Stimulated activated CD8-positive, alpha-beta memory T cell treated with anti-CD3 and anti-CD28 coated beads, Interleukin-15, amount 100 ng/mL, for 48 hours (primary cell): ENCODE results near the gene PRKG1.
"Not testable (repeated sequence)": the region's sequence is repeated elsewhere in the genome, so short reads cannot be mapped to it uniquely, and the experiment has no call there.

Experiments used
- DNase-seq, 2 donors: peaks; one replicate each; pipeline ENCODE4 v3.0.0-alpha.2; 2020; ENCODE audit warnings: low read depth in 2 of 2

Gene PRKG1

DNA sequence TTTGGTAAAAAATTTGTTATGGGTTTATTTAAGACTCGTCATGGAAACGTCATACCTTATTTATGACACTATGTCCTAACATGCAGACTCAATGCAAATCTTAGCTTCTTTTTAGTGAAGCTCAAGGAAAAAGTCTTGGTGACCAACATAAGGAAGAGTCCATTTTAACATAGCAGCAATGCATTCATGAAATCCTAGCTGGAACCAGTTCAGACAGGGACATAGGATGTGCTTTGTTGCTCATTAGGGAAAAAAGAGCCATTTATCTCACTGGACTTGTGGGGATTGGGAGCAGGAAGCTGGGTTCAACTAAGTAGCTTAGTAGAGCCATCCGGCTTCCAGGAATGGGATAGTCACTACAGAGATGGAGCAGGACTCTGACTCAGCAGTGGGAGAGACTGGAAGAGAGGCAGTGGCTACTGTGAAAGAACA is 1139.0 kb downstream of the PRKG1 start:
- DNase-seq, result no peak

GRCh38 chr10:52215745-52216361 is 1141.6 kb downstream of the PRKG1 start:
- DNase-seq, result no peak

DNA sequence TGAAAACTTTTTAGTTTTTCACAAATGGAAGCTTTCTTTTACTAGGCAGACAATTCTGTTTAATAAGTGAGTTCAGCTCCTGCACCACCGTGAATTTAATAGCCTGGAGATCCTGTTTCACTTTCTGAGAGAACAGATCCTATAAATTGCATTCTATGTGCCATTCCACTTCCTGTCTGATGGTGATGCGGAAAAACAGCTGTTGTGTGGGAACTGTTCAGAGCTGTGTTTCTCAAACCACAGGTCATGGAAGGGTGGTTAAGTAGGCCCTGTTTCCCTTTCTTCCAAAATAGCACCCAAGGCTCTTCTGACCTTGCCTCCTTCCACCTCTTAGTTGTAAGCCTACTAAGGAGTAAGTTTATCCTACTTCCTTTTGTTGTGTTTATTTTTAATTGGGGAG is 1142.6 kb downstream of the PRKG1 start:
- DNase-seq, result no peak

- DNase-seq, result no peak
Measured at GRCh38 chr10:52217531-52217930, 1143.2 kb downstream of the PRKG1 start.

DNA sequence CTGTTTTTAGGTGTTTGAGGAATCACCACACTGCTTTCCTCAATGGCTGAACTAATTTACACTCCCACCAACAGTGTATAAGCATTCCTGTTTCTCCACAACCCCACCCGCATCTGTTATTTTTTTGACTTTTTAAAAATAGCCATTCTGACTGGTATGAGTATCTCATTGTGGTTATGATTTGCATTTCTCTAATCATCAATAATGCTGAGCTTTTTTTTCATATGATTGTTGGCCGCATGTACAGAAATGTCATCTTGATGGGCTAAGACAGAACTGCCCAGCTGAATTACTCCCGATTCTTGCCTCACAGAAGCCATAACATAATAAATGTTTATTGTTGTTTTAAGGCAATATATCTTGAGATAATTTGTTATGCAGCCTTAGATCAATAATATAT is 1146.7 kb downstream of the PRKG1 start:
- no peak for DNase-seq

GRCh38 chr10:52221923-52222322 is 1147.6 kb downstream of the PRKG1 start:
- no peak for DNase-seq

DNA sequence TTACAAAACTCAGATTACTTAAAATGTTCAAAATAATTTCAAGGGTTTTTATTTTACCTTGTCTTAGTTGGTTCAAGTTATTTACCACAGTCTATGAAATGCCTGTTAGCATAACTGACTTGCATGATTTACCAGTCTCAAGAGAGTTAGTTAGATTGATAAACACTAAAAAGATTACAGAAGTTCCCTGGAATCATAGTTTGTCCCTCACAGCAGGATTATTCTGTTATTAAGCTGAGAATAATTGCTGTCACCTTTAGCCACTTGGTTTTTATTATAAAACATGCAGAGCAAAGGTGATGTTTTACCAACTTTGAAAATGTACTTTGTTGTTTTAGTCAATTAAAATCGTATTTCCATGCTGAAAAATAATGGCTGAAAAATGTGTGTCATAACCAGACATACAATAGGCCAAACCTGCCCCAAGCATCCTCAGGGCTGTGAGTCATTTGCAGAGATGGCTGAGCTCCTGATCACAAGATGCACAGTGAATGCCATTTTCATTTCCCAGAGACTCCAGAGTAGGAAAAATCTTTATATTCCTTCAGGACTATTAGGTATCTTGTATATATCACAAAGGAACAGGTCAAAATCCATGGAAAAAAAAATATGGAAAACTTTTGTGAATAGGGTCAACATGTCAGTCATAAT is 1152.0 kb downstream of the PRKG1 start:
- DNase-seq, result no peak

- no peak for DNase-seq
Measured at GRCh38 chr10:52228556-52228955, 1154.3 kb downstream of the PRKG1 start.

- no peak for DNase-seq
Measured at GRCh38 chr10:52229291-52229931, 1155.1 kb downstream of the PRKG1 start.

DNA sequence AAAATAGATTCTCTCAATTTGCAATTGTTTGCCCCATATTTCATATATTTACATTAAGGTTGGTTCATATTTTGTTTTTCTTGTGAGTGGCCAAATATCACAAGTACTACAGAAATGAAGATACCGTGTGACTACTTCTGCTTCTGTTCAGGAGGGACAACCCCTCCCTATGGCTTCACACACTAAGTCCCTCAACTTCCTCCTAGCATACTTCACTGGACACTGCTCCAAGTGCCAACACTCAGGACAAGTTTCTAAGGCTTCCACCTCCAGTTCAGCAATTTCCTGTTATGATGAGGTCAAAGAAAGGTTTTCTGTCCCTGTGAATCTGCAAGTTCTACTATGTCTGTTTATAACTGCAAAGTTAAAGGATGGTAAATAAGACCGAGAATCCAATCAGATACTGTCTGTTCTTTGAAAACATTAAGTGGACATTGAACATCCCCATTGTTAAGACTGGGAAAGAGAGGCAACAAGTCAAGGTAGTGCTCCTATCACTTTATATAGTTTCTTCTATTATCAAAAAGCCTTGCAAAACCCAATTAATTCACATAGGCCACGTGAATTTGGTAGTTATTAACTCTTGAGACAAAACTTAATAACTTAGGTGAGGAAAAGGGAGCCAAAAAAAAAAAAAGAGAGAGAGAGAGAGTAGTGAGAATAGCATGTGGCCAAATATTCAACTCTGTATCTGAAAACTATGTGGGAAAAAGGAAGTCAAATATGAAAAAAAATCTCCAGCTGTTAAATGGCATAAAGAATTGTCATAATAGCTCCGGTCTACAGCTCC is 1158.5 kb downstream of the PRKG1 start:
- DNase-seq, result no peak

GRCh38 chr10:52233351-52233991 is 1159.2 kb downstream of the PRKG1 start:
- DNase-seq, result not testable (repeated sequence)

GRCh38 chr10:52239771-52240170 is 1165.5 kb downstream of the PRKG1 start:
- DNase-seq, result no peak

GRCh38 chr10:52245547-52245946 is 1171.3 kb downstream of the PRKG1 start:
- no peak for DNase-seq

DNA sequence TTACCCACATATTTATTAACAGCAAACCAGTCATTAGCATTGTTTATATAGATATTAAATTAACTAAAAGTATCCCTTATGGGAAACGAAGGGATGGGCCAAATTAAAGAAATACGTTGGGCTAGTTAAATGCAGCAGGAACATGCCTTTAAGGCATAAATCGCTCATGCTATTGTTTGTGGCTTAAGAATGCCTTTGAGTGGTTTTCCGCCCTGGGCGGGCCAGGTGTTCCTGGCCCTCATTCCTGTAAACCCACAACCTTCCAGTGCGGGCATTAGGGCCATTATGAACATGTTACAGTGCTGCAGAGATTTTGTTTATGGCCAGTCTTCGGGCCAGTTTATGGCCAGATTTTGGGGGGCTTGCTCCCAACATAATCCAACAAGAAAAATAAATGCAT is 1173.6 kb downstream of the PRKG1 start:
- not testable (repeated sequence) for DNase-seq

DNA sequence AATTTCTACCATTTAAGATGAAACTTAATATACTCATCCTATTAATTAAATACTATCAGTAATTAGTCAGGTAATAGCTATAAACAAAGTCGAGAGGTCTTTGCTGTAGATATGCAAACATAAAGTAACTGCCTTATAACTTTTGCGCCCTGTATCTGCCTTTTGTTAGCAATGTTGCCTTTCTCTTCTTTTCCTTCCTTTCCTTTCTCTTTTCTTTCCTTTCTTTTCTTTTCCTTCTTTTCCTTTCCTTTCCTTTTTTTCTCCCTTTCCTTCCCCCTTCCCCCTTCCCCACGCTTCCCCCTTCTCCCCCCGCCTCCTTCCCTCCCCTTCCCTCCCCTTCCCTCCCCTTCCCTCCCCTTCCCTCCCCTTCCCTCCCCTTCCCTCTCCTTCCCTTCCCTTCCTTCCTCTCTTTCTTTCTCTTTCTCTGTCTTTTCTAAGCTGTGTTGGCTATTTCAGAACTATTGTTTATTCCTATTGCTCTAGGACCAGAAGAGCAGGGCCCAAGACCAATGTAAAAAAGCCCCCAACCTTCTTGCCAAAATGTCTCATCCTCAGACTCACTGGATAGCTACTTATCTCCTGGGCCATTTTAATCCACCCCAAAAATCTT is 1174.5 kb downstream of the PRKG1 start:
- DNase-seq, result no peak

DNA sequence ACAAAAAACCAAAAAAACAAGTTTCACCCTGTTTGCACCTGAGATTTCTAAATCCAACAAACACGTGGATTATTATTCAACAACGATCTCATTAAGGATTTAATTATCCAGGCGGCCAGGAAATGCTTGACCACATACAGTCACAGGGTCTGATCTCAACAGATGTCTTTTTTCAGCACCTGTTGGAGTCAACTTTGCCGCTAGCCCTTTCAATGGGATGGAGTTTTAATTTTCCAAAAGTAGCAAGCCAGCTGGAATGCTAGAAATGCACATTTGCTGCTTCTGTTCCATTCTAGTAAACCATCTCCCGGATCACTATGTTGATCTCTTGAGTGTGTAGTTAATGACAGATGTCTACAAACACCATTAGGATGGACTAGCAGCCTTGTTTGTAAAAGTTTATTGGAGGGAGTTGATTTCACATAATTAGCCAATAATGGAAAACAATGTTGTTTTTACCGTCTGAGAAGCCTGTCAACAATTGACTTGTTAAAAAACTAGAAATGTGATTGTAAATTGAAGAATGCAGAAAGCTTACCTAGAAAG is 1175.6 kb downstream of the PRKG1 start:
- DNase-seq, result no peak

DNA sequence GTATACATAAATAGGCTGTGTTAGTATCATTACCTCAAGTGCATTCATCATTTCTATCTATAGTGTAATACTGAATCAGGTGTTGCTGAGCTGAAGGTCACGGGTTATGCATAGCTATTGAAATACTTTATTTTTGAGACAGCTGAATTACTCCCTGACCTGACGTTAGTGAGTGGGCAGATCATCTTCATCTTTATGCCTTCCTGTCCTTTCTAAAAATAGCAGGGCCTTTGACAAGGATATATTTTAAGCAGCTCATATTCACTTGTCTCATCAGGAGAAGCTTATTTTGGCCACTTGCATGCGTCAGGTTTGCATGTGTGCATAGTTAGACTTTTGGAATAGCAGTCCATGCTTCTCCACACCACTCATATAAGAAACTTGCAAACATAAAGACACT is 1176.2 kb downstream of the PRKG1 start:
- DNase-seq, result no peak

DNA sequence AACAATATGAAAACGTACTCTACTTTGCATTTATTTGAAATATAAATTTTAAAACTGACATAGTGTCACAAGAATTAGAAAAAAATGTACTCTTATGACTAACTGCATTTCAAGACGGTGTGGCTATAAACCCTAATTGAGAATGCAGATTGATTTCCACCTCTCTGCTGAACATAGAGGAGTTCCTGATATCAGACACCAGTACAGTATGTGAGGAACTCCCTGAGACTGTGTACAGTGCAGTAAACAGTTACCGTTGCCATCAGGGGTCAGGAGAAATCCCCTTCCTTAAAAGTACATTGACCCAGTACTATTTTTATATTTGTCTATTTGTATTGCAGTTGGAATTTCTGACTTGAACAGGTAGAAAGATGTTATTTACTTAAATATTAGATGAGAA is 1178.0 kb downstream of the PRKG1 start:
- no peak for DNase-seq

GRCh38 chr10:52256832-52257691 is 1182.8 kb downstream of the PRKG1 start:
- no peak for DNase-seq

GRCh38 chr10:52257692-52258075 is 1183.4 kb downstream of the PRKG1 start:
- DNase-seq, result no peak
